Skeletal muscle satellite cell (primary cell): ENCODE results near the gene SLC6A11.

Experiments
- H3K27me3 ChIP-seq: 2 replicates; pipeline ENCODE4 v1.7.0; 2013; ENCODE audit warnings: low read length; ENCODE audit not compliant: control insufficient read depth, insufficient read depth
- H3K36me3 ChIP-seq: 2 replicates; pipeline ENCODE4 v1.7.0; 2013; ENCODE audit warnings: mild to moderate bottlenecking, control low read depth, low read length; ENCODE audit not compliant: insufficient read depth
- H3K4me1 ChIP-seq: 2 replicates; pipeline ENCODE4 v1.7.0; 2013; ENCODE audit warnings: low read length; ENCODE audit not compliant: control insufficient read depth, insufficient read depth
- H3K4me2 ChIP-seq: 2 replicates; pipeline ENCODE4 v1.7.0; 2013; ENCODE audit warnings: mild to moderate bottlenecking, low read length
- H3K4me3 ChIP-seq: 2 replicates; pipeline ENCODE4 v1.7.0; 2013; ENCODE audit warnings: low read length
- H3K9ac ChIP-seq: 2 replicates; pipeline ENCODE4 v1.7.0; 2013; ENCODE audit warnings: mild to moderate bottlenecking, low read depth, low read length, moderate library complexity
- H3K9me3 ChIP-seq: replicated peaks from 2 replicates; pipeline ENCODE4 v1.7.0; 2013; ENCODE audit warnings: mild to moderate bottlenecking, control low read depth, low read length

Gene SLC6A11

DNA sequence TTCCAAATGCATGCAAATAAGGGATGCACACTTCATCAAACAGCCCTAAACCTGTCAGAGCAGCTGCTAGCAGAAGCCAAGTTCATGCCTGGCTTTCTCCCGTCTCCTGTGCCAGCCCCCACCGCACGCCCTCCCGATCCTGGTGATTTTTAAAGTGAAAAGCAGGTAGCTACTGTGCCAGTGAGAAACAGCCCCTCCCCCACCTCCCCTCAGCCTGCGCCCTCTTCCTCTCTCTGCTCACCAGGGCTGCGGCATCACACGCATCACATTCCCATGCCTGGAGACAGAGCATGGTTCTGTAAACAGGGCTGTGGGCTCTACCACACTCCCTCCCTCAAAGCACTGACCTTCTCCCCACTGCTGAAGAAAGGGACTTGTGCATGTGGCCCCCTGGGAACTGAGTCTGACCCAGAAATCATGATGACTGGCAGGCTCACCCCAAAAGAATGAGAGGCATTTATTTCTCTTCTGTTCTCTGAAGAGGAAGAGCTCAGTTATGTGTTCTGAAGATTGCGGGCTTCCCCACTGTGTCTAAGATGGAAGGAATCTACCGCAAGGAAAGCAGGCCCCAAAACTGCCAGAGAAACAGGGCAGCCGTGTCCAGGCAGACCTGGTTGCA lies 162.0 kb downstream of the SLC6A11 start:
- Histone ChIP-seq H3K4me2 (no peak overlapping the region), H3K27me3 (peaks cover 51% of the 10 kb centered on the region), H3K9me3 (no peaks in the 10 kb centered on the region), H3K9ac (no peak overlapping the region), H3K4me3 (no peak overlapping the region), H3K36me3 (no peaks in the 10 kb centered on the region), H3K4me1 (no peaks in the 10 kb centered on the region)

DNA sequence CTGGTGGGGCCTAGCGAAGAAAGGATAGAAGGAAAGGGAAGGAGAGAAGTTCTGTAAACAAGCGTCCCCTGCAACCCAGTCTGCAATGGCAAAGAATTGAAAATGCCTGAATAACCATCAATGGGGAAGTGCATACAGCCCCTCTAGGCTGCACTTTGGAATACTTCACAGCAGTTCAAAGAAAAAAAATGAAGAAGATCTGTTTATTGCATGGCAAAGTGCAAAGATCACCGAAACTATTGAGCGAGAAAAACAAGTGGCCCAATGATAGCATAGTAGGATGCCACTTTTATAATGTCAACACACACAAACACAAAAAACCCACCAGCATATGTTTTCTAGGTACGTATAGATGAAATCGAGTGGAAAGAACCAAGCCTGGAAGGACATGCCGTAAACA lies 162.9 kb downstream of the SLC6A11 start:
- Histone ChIP-seq H3K9me3 (no peaks in the 10 kb centered on the region), H3K4me3 (no peak overlapping the region), H3K4me2 (no peak overlapping the region), H3K4me1 (peaks cover 2% of the 10 kb centered on the region), H3K27me3 (peaks cover 54% of the 10 kb centered on the region), H3K9ac (no peak overlapping the region), H3K36me3 (no peaks in the 10 kb centered on the region)

DNA sequence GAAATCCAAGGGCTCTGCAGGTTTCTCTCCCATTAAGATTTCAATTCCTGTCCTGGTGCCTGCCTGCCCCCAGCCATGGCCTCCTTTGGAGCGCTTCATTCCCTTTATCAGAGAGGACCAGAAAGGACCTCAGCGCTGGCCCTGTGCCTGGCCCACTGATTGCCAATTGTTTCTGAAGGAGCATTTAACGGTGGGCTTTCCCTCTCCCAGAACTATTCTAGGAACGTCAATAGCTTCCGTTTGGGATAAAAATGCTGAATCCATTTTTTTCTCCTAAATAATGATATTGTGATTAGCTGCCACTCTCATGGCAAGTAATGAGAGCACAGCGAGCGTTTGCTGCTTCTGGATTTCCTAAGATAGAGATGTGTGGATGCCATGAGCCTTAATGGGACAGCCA lies 164.3 kb downstream of the SLC6A11 start:
- no peaks in the 10 kb centered on the region for H3K36me3 ChIP-seq
- peaks cover 53% of the 10 kb centered on the region for H3K27me3 ChIP-seq
- no peak overlapping the region for H3K4me3 ChIP-seq
- H3K9me3 ChIP-seq, result no peaks in the 10 kb centered on the region
- peaks cover 2% of the 10 kb centered on the region for H3K4me1 ChIP-seq
- H3K9ac ChIP-seq, result no peak overlapping the region
- no peak overlapping the region for H3K4me2 ChIP-seq

DNA sequence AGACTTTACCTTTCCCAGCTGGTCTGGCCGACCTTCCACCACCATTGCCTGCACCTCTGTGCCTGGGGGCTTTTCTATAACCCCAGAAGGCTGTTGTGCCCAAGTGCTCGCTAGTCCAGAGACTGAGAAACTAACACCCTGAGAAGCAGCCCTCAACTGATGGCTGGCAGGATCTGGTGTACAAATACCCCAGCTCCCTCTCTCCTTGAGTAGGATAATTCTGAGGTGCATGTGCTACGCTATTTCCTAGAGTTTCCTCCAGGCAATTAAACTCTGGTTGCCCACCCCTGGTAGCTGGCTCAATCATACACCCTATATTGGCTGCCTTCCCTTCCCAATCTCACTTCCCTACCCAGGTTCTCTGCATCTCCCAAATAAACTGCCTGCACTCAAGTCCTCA lies 165.0 kb downstream of the SLC6A11 start:
- no peaks in the 10 kb centered on the region for H3K36me3 ChIP-seq
- peaks cover 2% of the 10 kb centered on the region for H3K4me1 ChIP-seq
- H3K9ac ChIP-seq, result no peak overlapping the region
- no peak overlapping the region for H3K4me3 ChIP-seq
- no peaks in the 10 kb centered on the region for H3K9me3 ChIP-seq
- no peak overlapping the region for H3K4me2 ChIP-seq
- peaks cover 51% of the 10 kb centered on the region for H3K27me3 ChIP-seq

DNA sequence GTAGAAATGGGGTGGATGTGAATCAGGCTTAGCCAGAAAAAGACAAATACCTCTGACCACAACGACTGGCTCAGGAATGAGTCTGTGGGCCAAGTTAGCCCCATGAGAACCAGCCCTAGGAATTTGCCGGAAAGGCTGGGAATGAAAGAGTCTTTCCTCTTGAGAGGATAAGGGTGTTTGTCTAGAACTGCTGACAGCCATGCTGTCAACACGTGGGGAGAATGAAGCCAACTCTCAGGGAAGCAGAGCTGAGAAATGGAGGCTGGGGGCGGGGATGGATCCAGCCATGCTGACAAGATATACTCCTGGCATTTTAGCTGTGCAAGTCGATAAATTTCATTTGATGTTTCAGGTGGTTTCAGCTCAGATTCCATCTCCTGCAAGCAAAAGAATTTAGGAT lies 165.9 kb downstream of the SLC6A11 start:
- Histone ChIP-seq H3K27me3 (peaks cover 55% of the 10 kb centered on the region), H3K9ac (no peak overlapping the region), H3K4me2 (no peak overlapping the region), H3K36me3 (no peaks in the 10 kb centered on the region), H3K4me3 (no peak overlapping the region), H3K9me3 (no peaks in the 10 kb centered on the region), H3K4me1 (peaks cover 2% of the 10 kb centered on the region)

DNA sequence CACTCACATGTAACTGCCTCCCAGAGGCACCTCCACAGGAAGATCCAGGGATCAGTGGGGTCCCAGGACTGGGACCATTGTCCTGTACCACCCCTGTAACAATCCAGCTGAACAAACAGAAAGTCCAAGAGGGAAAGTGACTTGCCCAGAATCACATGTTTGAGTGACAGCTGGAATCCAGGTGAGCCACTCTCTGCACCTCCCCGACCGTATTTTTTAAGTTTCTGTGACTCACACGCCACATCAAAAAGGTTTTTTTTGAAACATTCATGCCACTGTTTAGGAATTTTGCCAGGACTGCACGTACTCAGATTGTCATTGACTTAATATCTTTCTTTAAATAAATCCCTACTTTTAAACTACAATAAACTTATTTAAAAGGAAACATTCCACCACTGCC lies 166.8 kb downstream of the SLC6A11 start:
- H3K9me3 ChIP-seq, result no peaks in the 10 kb centered on the region
- peaks cover 2% of the 10 kb centered on the region for H3K4me1 ChIP-seq
- H3K4me3 ChIP-seq, result no peak overlapping the region
- peaks cover 52% of the 10 kb centered on the region for H3K27me3 ChIP-seq
- no peak overlapping the region for H3K4me2 ChIP-seq
- H3K36me3 ChIP-seq, result no peaks in the 10 kb centered on the region
- H3K9ac ChIP-seq, result no peak overlapping the region

DNA sequence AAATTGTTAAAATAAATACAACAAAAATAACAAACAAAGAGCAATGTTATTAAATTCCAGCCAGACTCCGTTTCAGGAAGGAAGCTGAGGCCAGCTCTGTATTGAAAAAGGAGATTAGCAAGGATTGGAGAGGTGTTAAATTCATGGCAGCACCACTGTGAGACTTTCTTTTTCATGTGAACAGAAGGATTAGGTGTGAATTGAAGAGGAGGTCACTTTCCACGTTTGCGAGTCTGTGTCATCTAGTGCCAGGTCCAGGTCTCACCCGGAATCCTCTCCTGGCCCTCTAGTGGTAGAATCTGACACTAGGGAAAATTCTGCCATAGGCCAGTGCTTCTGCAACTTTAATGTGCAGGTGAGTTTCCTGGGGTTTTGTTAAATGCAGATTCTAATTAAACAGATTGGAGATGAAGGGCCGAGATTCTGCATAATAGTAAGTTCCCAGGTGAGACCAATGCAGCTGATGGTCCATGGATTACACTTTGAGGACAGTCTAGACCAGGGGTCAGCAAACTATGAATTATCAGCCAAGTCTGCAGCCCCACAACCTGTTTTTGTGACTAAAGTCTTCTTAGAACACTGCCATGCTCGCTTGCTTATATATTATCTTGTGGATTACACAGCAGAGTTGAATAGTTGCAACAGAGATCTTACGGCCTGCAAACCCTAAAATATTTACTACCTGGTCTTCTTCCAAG lies 167.3 kb downstream of the SLC6A11 start:
- H3K4me2 ChIP-seq, result no peak overlapping the region
- no peaks in the 10 kb centered on the region for H3K36me3 ChIP-seq
- no peak overlapping the region for H3K4me3 ChIP-seq
- peaks cover 2% of the 10 kb centered on the region for H3K4me1 ChIP-seq
- no peaks in the 10 kb centered on the region for H3K9me3 ChIP-seq
- H3K27me3 ChIP-seq, result peaks cover 51% of the 10 kb centered on the region
- no peak overlapping the region for H3K9ac ChIP-seq

DNA sequence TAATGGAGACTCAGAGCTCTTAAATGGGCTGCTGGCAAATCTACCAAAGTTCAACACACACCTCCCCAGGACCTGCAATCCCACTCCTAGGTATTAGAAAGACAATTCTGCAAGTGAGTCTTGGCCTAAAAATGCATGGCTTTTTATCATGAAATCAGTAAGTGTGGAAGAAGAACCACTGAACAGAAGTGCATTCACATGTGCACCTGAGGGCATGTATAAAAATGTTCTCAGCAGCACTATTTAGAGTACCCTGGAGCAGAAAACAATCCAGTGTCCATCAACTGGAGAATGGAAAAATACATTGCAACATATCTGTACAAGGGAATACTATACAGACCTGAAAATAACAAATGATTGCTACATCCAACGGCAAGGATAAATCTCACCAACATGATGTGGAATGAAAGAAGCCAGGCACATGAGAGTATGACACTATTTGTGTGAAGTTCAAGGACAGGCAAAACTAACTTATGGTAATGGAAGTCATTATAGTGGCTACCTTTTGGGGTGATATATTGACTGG lies 168.4 kb downstream of the SLC6A11 start:
- H3K36me3 ChIP-seq, result no peaks in the 10 kb centered on the region
- peaks cover 2% of the 10 kb centered on the region for H3K4me1 ChIP-seq
- no peak overlapping the region for H3K9ac ChIP-seq
- H3K9me3 ChIP-seq, result no peaks in the 10 kb centered on the region
- H3K27me3 ChIP-seq, result peaks cover 47% of the 10 kb centered on the region
- H3K4me2 ChIP-seq, result no peak overlapping the region
- H3K4me3 ChIP-seq, result no peak overlapping the region

DNA sequence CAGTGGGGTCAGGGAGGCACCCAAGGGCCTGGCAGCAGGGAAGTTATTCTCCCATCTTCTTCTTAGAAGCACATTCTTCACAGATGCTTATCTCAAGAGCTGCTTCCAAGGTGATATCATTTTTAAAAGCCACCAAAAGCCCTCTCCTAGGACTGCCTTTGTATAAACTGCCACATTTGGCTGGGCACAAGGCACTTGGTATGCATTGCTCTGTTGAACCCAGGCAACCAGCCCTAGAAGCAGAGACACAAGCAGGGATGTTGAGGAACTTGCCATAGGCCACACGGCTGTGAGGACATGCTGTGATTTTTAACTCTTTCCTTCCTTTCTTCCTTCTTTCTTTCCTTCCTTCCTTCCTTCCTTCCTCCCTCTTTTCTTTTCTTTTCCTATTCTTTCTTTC lies 169.2 kb downstream of the SLC6A11 start:
- H3K27me3 ChIP-seq, result peaks cover 53% of the 10 kb centered on the region
- no peak overlapping the region for H3K4me2 ChIP-seq
- H3K4me1 ChIP-seq, result peaks cover 2% of the 10 kb centered on the region

DNA sequence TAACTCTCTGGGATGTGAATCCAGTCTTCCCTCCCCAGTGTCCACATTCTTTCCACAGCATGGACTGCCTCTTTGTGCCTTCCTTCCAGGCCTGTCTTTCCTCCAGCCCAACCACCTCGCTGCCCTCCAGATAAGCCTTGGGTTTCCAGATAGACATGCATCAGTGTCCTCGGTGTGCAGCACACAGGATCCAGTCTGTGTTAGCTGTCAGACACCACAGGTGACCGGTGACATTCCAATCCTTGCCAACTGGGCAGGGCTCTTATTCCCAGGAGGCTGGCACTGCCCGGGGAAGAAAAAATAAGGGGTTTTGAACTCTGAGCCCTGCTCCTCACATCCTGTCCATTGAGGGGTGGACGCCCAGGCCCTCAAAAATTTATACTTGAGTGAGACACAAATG lies 170.6 kb downstream of the SLC6A11 start:
- peaks cover 54% of the 10 kb centered on the region for H3K27me3 ChIP-seq
- no peak overlapping the region for H3K4me2 ChIP-seq
- no peak overlapping the region for H3K4me3 ChIP-seq
- H3K9ac ChIP-seq, result no peak overlapping the region
- H3K4me1 ChIP-seq, result peaks cover 2% of the 10 kb centered on the region
- no peaks in the 10 kb centered on the region for H3K9me3 ChIP-seq
- H3K36me3 ChIP-seq, result no peaks in the 10 kb centered on the region

More for the DNA sequence above, 169.2 kb downstream of the SLC6A11 start:
- Histone ChIP-seq H3K36me3 (no peaks in the 10 kb centered on the region), H3K4me3 (no peak overlapping the region), H3K9ac (no peak overlapping the region), H3K9me3 (no peaks in the 10 kb centered on the region)

DNA sequence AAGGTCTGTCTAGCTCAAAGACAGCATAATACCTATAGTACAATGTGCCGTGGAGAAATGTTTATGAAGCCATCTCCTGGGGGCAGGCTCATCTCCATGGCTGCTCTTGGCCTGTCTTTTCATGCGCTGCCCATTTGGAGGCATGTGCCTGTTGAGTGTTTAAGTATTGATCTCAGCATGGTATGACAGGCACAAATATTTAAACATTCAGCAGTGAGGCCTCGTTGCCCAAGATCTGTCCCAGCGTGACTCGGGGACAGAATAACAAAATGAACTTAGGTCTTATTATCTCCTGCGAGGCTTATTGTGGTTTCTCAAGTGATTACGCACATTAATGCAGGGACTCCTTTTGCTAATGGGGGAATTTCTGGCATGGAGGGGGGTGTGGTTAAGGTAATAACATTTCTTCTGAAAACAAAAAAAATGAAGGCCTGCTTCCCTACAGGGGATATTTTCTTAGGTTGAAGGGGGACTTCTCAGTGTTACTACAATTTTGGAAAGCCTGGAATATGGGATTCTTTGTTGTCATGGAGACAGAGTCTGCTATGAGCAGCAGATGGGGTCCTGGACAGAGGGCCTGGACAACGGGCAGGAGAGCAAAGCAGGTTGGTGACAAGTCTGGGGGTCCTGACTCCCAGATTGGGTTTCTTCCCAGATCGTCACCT lies 172.1 kb downstream of the SLC6A11 start:
- Histone ChIP-seq H3K9ac (no peak overlapping the region), H3K9me3 (no peaks in the 10 kb centered on the region), H3K4me2 (no peak overlapping the region), H3K4me1 (peaks cover 1% of the 10 kb centered on the region), H3K36me3 (no peaks in the 10 kb centered on the region), H3K27me3 (peaks cover 51% of the 10 kb centered on the region), H3K4me3 (no peak overlapping the region)
